Caco-2 (cell line): ENCODE results near the gene ZCCHC10. TPM values are rescaled to one million over a fixed set of nuclear protein-coding genes. Genes with fewer than 3 reads are reported as not detected.
"Not testable (repeated sequence)": the region's sequence is repeated elsewhere in the genome, so short reads cannot be mapped to it uniquely, and the experiment has no call there.

Source experiments
- BruUV-seq: library from RNA; stranded (reverse); fragments of 400-500 nt; replicated peaks from 2 replicates; lab custom pipeline; 2021; lab: Mats Ljungman, UMichigan
- CTCF ChIA-PET: fragments of 300-600 bp; sonication (Branson Sonifier 250); formaldehyde crosslinking; loops from one replicate; lab custom pipeline; 2022; ENCODE audit warnings: antibody characterized with exemption; lab: Charles Lee
- POLR2A ChIA-PET: fragments of 300-600 bp; sonication (Branson Sonifier 250); formaldehyde crosslinking; loops from one replicate; lab custom pipeline; 2022; ENCODE audit warnings: antibody characterized with exemption; lab: Charles Lee
- DNase-seq, 2 experiments: peaks; one replicate each; pipeline versions ENCODE4 v3.0.0 to v3.0.0-alpha.2; 2020 to 2022
- H3K27me3 ChIP-seq: replicated peaks from 2 replicates; pipeline ENCODE4 v1.6.0; 2011; ENCODE audit warnings: low read length; ENCODE audit not compliant: control insufficient read depth, insufficient read depth
- H3K36me3 ChIP-seq: 2 replicates; pipeline ENCODE4 v1.5.1; 2011; ENCODE audit warnings: low read length; ENCODE audit not compliant: control insufficient read depth, insufficient read depth
- H3K4me1 ChIP-seq: fragments of 250-450 bp; sonication (Bioruptor Pico); 2 replicates; pipeline ENCODE4 v1.5.1; 2020; ENCODE audit warnings: mild to moderate bottlenecking
- H3K4me3 ChIP-seq: 2 replicates; pipeline ENCODE4 v1.5.1; 2011; ENCODE audit warnings: low read depth, mild to moderate bottlenecking, control low read depth, low read length
- H3K9me3 ChIP-seq: fragments of 250-450 bp; sonication (Bioruptor Pico); 2 replicates; pipeline ENCODE4 v1.5.1; 2020; ENCODE audit warnings: mild to moderate bottlenecking, moderate library complexity
- H3K27ac Mint-ChIP-seq: one replicate; pipeline ENCODE4 v1.8.0; 2022; ENCODE audit warnings: mixed read lengths; ENCODE audit not compliant: unreplicated experiment
- H3K27me3 Mint-ChIP-seq: one replicate; pipeline ENCODE4 v1.8.0; 2022; ENCODE audit warnings: mixed read lengths; ENCODE audit not compliant: insufficient read depth, unreplicated experiment
- H3K36me3 Mint-ChIP-seq: one replicate; pipeline ENCODE4 v1.8.0; 2022; ENCODE audit warnings: mild to moderate bottlenecking, mixed read lengths; ENCODE audit not compliant: insufficient read depth, unreplicated experiment
- H3K4me1 Mint-ChIP-seq: one replicate; pipeline ENCODE4 v1.8.0; 2022; ENCODE audit warnings: low read depth, mixed read lengths; ENCODE audit not compliant: unreplicated experiment
- H3K4me3 Mint-ChIP-seq: one replicate; pipeline ENCODE4 v1.8.0; 2022; ENCODE audit warnings: mild to moderate bottlenecking, moderate library complexity, mixed read lengths; ENCODE audit not compliant: unreplicated experiment
- H3K9me3 Mint-ChIP-seq: one replicate; pipeline ENCODE4 v1.8.0; 2022; ENCODE audit warnings: mixed read lengths; ENCODE audit not compliant: unreplicated experiment
- CTCF ChIP-seq, 2 experiments: fragments of 200-600 bp in 1 of 2; IDR thresholded peaks; 1 replicate in 1 of 2; 2 replicates in 1 of 2; pipeline versions ENCODE4 v1.5.1 to v1.8.0; 2011 to 2022; ENCODE audit warnings: antibody characterized with exemption in 1 of 2, control low read depth in 1 of 2, inconsistent platforms in 1 of 2, low read depth in 1 of 2, low read length in 1 of 2, mild to moderate bottlenecking in 1 of 2, moderate library complexity in 1 of 2; ENCODE audit not compliant: insufficient read depth in 1 of 2, severe bottlenecking in 1 of 2, unreplicated experiment in 1 of 2
- intact Hi-C: fragments of 100-400 bp; cut with micrococcal nuclease; formaldehyde crosslinking; loops from one replicate; pipeline ENCODE4 v1.10.0; 2022; ENCODE audit not compliant: unreplicated experiment
- total RNA-seq: library from RNA; stranded (reverse); gene quantifications from 2 replicates; pipeline ENCODE4 v1.2.3, GENCODE V29; 2022

Gene ZCCHC10
- total RNA-seq, 1 experiment from 2014 or later: 32.9 TPM

GRCh38 chr5:133030343-133031005, 4.1 kb upstream of the ZCCHC10 start:
- H3K4me1 Mint-ChIP-seq: peaks cover 20% of the 10 kb centered on the region
- intact Hi-C loops: no loop called here
- POLR2A ChIA-PET: no interaction called here
- Histone ChIP-seq H3K4me1 (peaks cover 23% of the 10 kb centered on the region), H3K27me3 (no peaks in the 10 kb centered on the region), H3K9me3 (no peaks in the 10 kb centered on the region), H3K36me3 (no peaks in the 10 kb centered on the region), H3K4me3 (no peak overlapping the region)
- BruUV-seq: no TSS peak
- H3K36me3 Mint-ChIP-seq: no peaks in the 10 kb centered on the region
- no peak for TF ChIP-seq CTCF (IDR thresholded peaks at IDR 0.05; ENCODE audit: insufficient read depth in 1 of 2, low read depth in 1 of 2, low read length in 1 of 2, severe bottlenecking in 1 of 2, unreplicated experiment in 1 of 2)
- CTCF ChIA-PET: no interaction called here
- no peaks in the 10 kb centered on the region for H3K27me3 Mint-ChIP-seq
- H3K4me3 Mint-ChIP-seq: no peak overlapping the region
- no peaks in the 10 kb centered on the region for H3K9me3 Mint-ChIP-seq
- no peak for DNase-seq
- H3K27ac Mint-ChIP-seq: no peak overlapping the region

DNA sequence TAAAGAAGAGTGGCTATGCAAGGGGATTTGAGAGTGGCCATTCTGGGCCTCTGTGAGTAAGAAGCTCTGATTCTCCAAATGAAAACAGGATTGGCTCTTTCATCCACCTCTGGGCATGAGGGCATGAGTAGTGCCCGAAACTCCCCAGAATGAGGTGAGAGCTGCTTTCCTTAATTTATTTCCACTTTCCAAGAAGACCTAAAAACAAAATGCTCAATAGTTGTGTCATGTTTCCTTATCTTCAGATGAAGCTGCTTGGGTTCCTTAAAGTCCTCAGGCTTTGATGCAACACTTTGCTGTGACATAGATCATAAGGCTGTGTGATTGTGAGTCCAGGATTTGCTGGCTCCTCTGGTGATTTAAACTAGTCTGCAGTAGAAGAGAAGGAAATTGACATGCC, 3.1 kb upstream of the ZCCHC10 start:
- H3K4me3 ChIP-seq: no peak overlapping the region
- no peaks in the 10 kb centered on the region for H3K27me3 Mint-ChIP-seq
- peaks cover 20% of the 10 kb centered on the region for H3K4me1 Mint-ChIP-seq
- DNase-seq: no peak
- ChIA-PET POLR2A (interaction anchor here (1.0 kb wide), 1 partner anchor 22 kb away, joined by 3 read pairs; the partner anchor contains the start of gene HSPA4), CTCF (no interaction called here)
- no peaks in the 10 kb centered on the region for H3K9me3 ChIP-seq
- H3K27me3 ChIP-seq: no peaks in the 10 kb centered on the region
- H3K4me3 Mint-ChIP-seq: no peak overlapping the region
- peaks cover 2% of the 10 kb centered on the region for H3K36me3 Mint-ChIP-seq
- H3K27ac Mint-ChIP-seq: no peak overlapping the region
- intact Hi-C loops: no loop called here
- no peaks in the 10 kb centered on the region for H3K9me3 Mint-ChIP-seq
- BruUV-seq: no TSS peak
- TF ChIP-seq CTCF (IDR thresholded peaks at IDR 0.05; ENCODE audit: insufficient read depth in 1 of 2, low read depth in 1 of 2, low read length in 1 of 2, severe bottlenecking in 1 of 2, unreplicated experiment in 1 of 2): no peak
- H3K36me3 ChIP-seq: no peaks in the 10 kb centered on the region
- peaks cover 28% of the 10 kb centered on the region for H3K4me1 ChIP-seq

DNA sequence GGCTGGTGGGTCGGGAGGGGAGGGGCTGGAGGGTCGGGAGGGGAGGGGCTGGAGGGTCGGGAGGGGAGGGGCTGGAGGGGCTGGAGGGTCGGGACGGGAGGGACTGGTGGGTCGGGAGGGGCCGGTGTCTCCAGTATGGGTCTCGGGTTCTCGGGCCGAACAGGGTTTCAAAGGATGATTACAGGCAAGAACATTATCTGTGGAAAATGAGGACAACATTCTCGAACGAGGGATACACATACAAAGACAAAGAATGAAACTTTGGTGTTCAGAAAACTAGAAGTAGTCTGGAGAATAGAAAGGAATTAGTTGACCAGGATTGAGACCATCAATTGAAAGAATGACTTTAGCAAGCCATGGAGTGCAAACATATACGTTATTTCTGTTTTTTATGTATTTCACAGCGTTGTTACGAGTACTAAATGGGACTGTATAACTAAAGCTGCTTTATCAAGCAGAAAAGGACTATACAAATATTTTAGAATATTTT, 360 bp upstream of the ZCCHC10 start:
- POLR2A ChIA-PET: interaction anchor here (0.9 kb wide), 1 partner anchor 25 kb away, joined by 3 read pairs; the partner anchor contains the start of gene HSPA4
- Histone ChIP-seq H3K4me3 (peak overlapping the region; percentile 47), H3K4me1 (peaks cover 16% of the 10 kb centered on the region), H3K36me3 (no peaks in the 10 kb centered on the region), H3K27me3 (no peaks in the 10 kb centered on the region), H3K9me3 (no peaks in the 10 kb centered on the region)
- Mint-ChIP-seq H3K4me1 (peaks cover 8% of the 10 kb centered on the region), H3K36me3 (peaks cover 20% of the 10 kb centered on the region), H3K27me3 (no peaks in the 10 kb centered on the region), H3K4me3 (peak overlapping the region; percentile 89), H3K27ac (peak overlapping the region; percentile 91), H3K9me3 (no peaks in the 10 kb centered on the region)
- CTCF ChIA-PET: interaction anchor here (1.1 kb wide), 1 partner anchor 23 kb away, joined by 3 read pairs; no protein-coding TSS in a partner anchor
- TF ChIP-seq CTCF (IDR thresholded peaks at IDR 0.05; ENCODE audit: insufficient read depth in 1 of 2, low read depth in 1 of 2, low read length in 1 of 2, severe bottlenecking in 1 of 2, unreplicated experiment in 1 of 2): no peak
- intact Hi-C loops: loop anchor here (1.0 kb wide), 2 partner anchors 25 to 63 kb away; partner anchors contain the start of gene AFF4
- BruUV-seq: TSS peak; percentile 70
- no peak for DNase-seq

GRCh38 chr5:133019471-133019870, 6.9 kb downstream of the ZCCHC10 start:
- H3K4me3 Mint-ChIP-seq, H3K27me3 ChIP-seq, H3K9me3 Mint-ChIP-seq, H3K27me3 Mint-ChIP-seq, H3K9me3 ChIP-seq, H3K4me1 Mint-ChIP-seq, H3K4me3 ChIP-seq, H3K36me3 ChIP-seq, CTCF ChIA-PET, H3K27ac Mint-ChIP-seq, intact Hi-C loops, BruUV-seq, DNase-seq: not testable (repeated sequence)
- POLR2A ChIA-PET: interaction anchor here (0.6 kb wide), 1 partner anchor 30 kb away, joined by 3 read pairs; no protein-coding TSS in a partner anchor
- H3K4me1 ChIP-seq: peaks cover 16% of the 10 kb centered on the region
- H3K36me3 Mint-ChIP-seq: peaks cover 54% of the 10 kb centered on the region
